ENCODE data around the gene MYL4.
"Not testable (repeated sequence)": the region's sequence is repeated elsewhere in the genome, so short reads cannot be mapped to it uniquely, and the experiment has no call there.

The MYL4 gene

DNA sequence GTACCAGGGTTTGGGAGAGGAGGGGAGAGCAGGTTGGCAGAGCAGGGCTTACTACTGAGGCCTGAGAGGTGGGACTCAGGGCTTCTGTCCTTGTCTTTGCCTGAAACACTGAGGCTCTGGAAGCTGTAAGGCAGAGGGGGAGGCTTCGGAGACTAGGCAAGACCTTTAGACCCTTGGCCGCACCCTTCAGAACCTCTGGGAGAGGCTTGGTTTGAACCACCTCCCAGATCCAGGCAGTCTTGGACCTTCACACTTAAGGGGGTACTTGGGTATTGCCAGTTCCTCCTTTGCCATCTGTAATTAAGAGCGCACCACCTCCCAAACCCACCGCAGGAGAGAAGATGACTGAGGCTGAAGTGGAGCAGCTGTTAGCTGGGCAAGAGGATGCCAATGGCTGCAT lies 12.9 kb downstream of the MYL4 start:
- no peak for DNase-seq

- DNase-seq: no peak
These were observed 13.9 kb downstream of the MYL4 start for GRCh38 chr17:47223007-47223406.

- DNase-seq: no peak
These were observed 14.3 kb downstream of the MYL4 start for GRCh38 chr17:47223460-47223859.

DNA sequence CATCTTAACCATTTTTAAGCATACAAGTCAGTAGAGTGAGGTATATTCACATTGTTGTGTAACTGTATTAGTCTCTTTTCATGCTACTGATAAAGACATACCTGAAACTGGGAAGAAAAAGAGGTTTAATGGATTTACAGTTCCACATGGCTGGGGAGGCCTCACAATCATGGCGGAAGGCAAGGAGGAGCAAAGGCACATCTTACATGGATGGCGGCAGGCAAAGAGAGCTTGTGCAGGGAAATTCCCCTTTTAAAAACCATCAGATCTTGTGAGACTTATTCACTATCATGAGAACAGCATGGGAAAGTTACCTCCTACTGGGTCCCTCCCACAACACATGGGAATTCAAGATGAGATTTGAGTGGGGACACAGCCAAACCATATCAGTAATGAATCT lies 14.9 kb downstream of the MYL4 start:
- DNase-seq: not testable (repeated sequence)

DNA sequence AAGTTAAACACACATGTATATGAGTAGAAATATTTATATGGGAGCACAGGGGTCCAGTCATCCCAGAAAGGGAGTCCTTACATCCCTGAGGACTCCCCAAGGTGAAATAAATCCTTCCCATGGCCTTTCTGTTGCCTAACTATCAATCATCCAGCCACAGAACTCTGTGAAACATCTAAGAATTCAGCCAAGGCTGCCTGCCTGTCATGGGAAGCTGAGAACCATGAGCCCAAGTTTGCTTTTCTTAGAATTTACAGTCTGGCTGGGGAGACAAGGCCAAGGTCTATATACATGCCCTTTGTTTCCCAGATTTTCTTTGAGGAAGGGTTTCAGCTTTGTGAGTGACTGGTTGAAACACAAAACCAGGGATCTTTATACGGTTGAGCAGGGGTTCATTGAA lies 15.8 kb downstream of the MYL4 start:
- no peak for DNase-seq

- DNase-seq: no peak
These were observed 16.3 kb downstream of the MYL4 start for GRCh38 chr17:47225436-47225858.

DNA sequence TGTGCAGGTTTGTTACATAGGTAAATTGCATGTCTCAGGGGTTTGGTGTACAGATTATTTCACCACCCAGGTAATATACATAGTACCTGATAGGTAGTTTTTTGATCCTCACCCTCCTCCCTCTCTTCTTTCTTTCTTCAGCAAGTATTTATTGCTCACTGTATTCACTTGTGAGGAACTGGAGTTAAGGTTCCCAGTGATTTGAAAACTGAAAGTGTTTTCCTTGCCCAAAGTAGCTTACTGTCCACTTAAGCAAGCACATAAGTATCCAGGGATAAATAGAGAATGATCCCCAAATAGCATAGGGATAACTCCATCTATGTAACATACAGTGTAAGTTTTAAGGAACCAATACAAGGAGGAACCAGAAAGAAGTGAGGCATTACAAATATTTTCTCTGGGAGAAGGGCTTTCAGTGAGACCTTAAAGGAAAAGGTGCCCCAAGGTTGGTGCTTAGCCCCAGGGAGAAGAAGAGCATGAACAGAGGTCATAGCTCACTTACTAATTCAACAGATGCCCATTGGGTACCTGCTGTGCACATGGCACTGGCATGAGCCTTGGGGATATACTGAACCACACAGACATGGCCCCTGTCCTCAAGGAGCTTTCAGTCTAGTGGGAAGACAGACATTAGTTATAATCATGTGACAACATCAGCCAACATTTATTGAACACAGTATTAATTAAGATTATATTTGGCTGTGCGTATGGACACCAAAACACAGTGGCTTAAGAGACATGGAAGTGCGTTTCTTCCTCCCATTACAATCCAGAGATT lies 17.0 kb downstream of the MYL4 start:
- DNase-seq: no peak

GRCh38 chr17:47227862-47228261 lies 18.7 kb downstream of the MYL4 start:
- DNase-seq: no peak

GRCh38 chr17:47229535-47230443 lies 20.6 kb downstream of the MYL4 start:
- DNase-seq: peak; percentile 47

DNA sequence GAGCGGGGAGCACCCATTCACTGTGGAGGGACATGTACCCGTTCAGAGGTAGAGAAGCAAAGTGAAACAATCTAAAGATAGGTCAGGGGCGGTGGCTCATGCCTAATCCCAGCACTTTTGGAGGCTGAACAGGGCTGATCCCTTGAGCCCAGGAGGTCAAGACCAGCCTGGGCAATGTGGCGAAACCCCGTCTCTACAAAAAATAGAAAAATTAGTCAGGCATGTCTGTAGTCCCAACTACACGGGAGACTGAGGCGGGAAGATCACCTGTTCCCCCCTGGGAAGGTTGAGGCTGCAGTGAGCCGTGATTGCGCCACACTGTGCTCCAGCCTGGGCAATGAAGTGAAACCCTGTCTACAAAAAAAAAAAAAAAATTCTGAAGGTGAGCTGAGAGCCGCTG lies 21.7 kb downstream of the MYL4 start:
- DNase-seq: no peak

- no peak for DNase-seq
These were observed 22.2 kb downstream of the MYL4 start for GRCh38 chr17:47231334-47231733.

- no peak for DNase-seq
These were observed 22.7 kb downstream of the MYL4 start for GRCh38 chr17:47231866-47232265.

DNA sequence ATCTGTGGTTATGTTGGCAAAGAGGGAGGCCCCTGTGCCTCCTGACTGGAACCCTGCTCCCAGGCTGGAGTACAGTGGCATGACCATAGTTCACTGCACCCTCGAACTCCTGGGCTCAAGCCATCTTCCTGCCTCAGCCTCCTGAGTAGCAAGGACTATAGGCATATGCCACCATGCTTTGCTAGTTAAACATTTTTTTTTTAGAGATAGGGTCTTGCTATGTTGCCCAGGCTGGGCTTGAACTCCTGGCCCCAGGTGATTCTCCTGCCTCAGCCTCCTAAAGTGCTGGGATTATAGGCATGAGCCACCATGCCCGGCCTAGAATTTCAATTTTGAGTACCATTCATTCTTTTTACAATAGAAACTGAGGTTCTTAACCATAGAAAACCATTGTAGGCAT lies 23.3 kb downstream of the MYL4 start:
- DNase-seq: no peak

- no peak for DNase-seq
These were observed 26.4 kb downstream of the MYL4 start for GRCh38 chr17:47235506-47235905.

DNA sequence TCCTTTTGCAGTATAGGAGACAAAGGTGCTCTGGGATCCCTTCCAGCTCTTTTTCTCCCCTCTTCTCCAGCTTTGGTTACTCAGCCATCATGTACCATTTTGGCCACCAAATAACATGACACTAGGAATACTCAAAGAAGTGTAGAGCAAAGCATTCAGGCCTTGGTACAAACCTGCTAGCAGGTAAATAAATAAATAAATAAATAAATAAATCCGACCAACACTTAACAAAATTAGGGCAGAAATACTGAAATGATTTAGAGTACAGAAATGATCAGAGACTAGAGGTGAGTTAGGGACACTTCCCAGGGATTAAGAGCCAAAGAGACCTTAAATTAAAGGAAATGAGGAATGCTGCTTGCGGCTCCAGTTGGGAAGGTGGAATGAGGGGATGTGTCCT lies 26.8 kb downstream of the MYL4 start:
- no peak for DNase-seq

GRCh38 chr17:47237841-47238240 lies 28.7 kb downstream of the MYL4 start:
- no peak for DNase-seq

- no peak for DNase-seq
These were observed 29.3 kb downstream of the MYL4 start for GRCh38 chr17:47238321-47239010.

DNA sequence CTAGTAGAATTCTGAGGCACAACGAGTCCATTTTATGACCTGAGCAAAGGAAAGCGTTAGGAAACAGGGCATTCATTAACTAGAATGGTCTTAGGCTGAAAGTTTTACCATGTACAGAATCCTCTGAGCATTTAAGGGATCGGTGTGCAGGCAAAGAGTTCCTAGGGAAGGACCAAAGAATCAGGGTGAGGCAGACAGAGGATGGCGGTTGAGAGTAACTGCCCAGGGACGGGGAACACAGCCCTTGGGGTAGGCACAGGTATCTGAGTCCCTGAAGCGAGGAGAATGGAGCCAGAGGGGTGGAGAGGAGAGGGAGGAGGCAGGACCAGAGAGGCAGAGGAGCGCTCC lies 30.4 kb downstream of the MYL4 start:
- DNase-seq: no peak

GRCh38 chr17:47239967-47240651 lies 31.0 kb downstream of the MYL4 start:
- no peak for DNase-seq

- no peak for DNase-seq
These were observed 31.7 kb downstream of the MYL4 start for GRCh38 chr17:47240806-47241205.

DNA sequence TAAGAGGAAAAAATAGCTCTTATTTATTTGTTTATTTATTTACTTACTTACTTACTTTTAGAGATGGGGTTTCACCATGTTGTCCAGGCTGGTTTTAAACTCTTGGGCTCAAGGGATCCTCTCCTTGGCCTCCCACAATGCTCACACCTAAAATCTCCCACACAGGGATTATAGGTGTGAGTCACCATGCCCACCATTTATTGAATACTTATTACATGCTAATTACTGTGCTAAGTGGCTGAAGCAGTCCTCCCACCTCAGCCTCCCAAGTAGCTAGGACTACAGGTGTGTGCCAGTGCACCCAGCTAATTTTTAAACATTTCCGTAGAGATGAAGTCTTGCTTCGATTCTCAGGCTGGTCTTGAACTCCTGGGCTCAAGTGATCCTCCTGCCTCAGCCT lies 33.5 kb downstream of the MYL4 start:
- DNase-seq: no peak

GRCh38 chr17:47243737-47244598 lies 34.8 kb downstream of the MYL4 start:
- no peak for DNase-seq
